KMS-11 (cell line): ENCODE results near the gene VGLL2.

Experiments used
- H2AFZ ChIP-seq: fragments of 200-600 bp; sonication (generic); 2 replicates; pipeline ENCODE4 v1.6.1; 2016; ENCODE audit warnings: antibody characterized with exemption, mixed run types, low read depth
- H3K27ac ChIP-seq: fragments of 200-600 bp; sonication (generic); 2 replicates; pipeline ENCODE4 v1.6.1; 2016; ENCODE audit warnings: mild to moderate bottlenecking, mixed run types
- H3K27me3 ChIP-seq: fragments of 200-600 bp; sonication (generic); 2 replicates; pipeline ENCODE4 v1.6.1; 2017; ENCODE audit warnings: mild to moderate bottlenecking, low read depth, mixed run types, moderate library complexity; ENCODE audit not compliant: insufficient read depth
- H3K36me3 ChIP-seq: fragments of 200-600 bp; sonication (generic); 2 replicates; pipeline ENCODE4 v1.6.1; 2017; ENCODE audit warnings: mild to moderate bottlenecking, mixed run types; ENCODE audit not compliant: insufficient read depth
- H3K4me1 ChIP-seq: fragments of 200-600 bp; sonication (generic); 2 replicates; pipeline ENCODE4 v1.6.1; 2016; ENCODE audit warnings: mild to moderate bottlenecking, low read depth, mixed run types; ENCODE audit not compliant: poor library complexity, severe bottlenecking
- H3K4me2 ChIP-seq: fragments of 200-600 bp; sonication (generic); 2 replicates; pipeline ENCODE4 v1.7.0; 2016; ENCODE audit warnings: mild to moderate bottlenecking, mixed run types
- H3K4me3 ChIP-seq: fragments of 200-600 bp; sonication (generic); IDR thresholded peaks from 2 replicates; pipeline ENCODE4 v1.6.1; 2017; ENCODE audit warnings: low read depth, low read length, mixed read lengths; ENCODE audit not compliant: insufficient read depth
- H3K79me2 ChIP-seq: fragments of 200-600 bp; sonication (generic); 2 replicates; pipeline ENCODE4 v1.6.1; 2016; ENCODE audit warnings: low read depth, mixed run types; ENCODE audit not compliant: insufficient read depth
- H3K9ac ChIP-seq: fragments of 200-600 bp; sonication (generic); 2 replicates; pipeline ENCODE4 v1.6.1; 2016; ENCODE audit warnings: mild to moderate bottlenecking, mixed run types
- H4K20me1 ChIP-seq: fragments of 200-600 bp; sonication (generic); 2 replicates; pipeline ENCODE4 v1.6.1; 2016; ENCODE audit warnings: mild to moderate bottlenecking, mixed run types; ENCODE audit not compliant: insufficient read depth
- CTCF ChIP-seq: fragments of 200-600 bp; sonication (generic); conservative IDR thresholded peaks from 2 replicates; pipeline ENCODE4 v1.6.1; 2017; ENCODE audit warnings: low read depth, mild to moderate bottlenecking, antibody characterized with exemption, low read length, moderate library complexity, mixed read lengths

VGLL2 gene

GRCh38 chr6:117228202-117228601 is 37.2 kb upstream of the VGLL2 start:
- Histone ChIP-seq H3K4me3 (no peak overlapping the region), H3K27me3 (no peaks in the 10 kb centered on the region), H3K79me2 (no peaks in the 10 kb centered on the region), H3K4me1 (no peaks in the 10 kb centered on the region), H3K4me2 (no peak overlapping the region), H4K20me1 (no peaks in the 10 kb centered on the region), H3K27ac (no peak overlapping the region), H3K9ac (no peak overlapping the region), H2AFZ (no peak overlapping the region), H3K36me3 (no peaks in the 10 kb centered on the region)
- TF ChIP-seq CTCF: no peak

GRCh38 chr6:117229870-117230269 is 35.5 kb upstream of the VGLL2 start:
- Histone ChIP-seq H3K4me3 (no peak overlapping the region), H3K27me3 (no peaks in the 10 kb centered on the region), H3K9ac (no peak overlapping the region), H3K36me3 (no peaks in the 10 kb centered on the region), H3K79me2 (no peaks in the 10 kb centered on the region), H3K27ac (no peak overlapping the region), H4K20me1 (no peaks in the 10 kb centered on the region), H2AFZ (no peak overlapping the region), H3K4me1 (no peaks in the 10 kb centered on the region), H3K4me2 (no peak overlapping the region)
- no peak for TF ChIP-seq CTCF

GRCh38 chr6:117231466-117231865 is 33.9 kb upstream of the VGLL2 start:
- H3K27ac ChIP-seq: no peak overlapping the region
- H3K4me3 ChIP-seq: no peak overlapping the region
- no peak overlapping the region for H2AFZ ChIP-seq
- no peak for TF ChIP-seq CTCF
- H3K4me1 ChIP-seq: no peaks in the 10 kb centered on the region
- no peaks in the 10 kb centered on the region for H4K20me1 ChIP-seq
- no peaks in the 10 kb centered on the region for H3K36me3 ChIP-seq
- H3K27me3 ChIP-seq: no peaks in the 10 kb centered on the region
- H3K4me2 ChIP-seq: no peak overlapping the region
- no peak overlapping the region for H3K9ac ChIP-seq
- H3K79me2 ChIP-seq: no peaks in the 10 kb centered on the region

- Histone ChIP-seq H3K9ac (no peak overlapping the region), H3K79me2 (no peaks in the 10 kb centered on the region), H2AFZ (no peak overlapping the region), H3K4me1 (no peaks in the 10 kb centered on the region), H3K4me2 (no peak overlapping the region), H4K20me1 (no peaks in the 10 kb centered on the region), H3K27ac (no peak overlapping the region), H3K4me3 (no peak overlapping the region), H3K36me3 (no peaks in the 10 kb centered on the region), H3K27me3 (no peaks in the 10 kb centered on the region)
- no peak for TF ChIP-seq CTCF
Observed at GRCh38 chr6:117232196-117232595, 33.2 kb upstream of the VGLL2 start.

GRCh38 chr6:117233145-117233544 is 32.2 kb upstream of the VGLL2 start:
- Histone ChIP-seq H3K4me1 (no peaks in the 10 kb centered on the region), H3K4me2 (no peak overlapping the region), H2AFZ (no peak overlapping the region), H3K27ac (no peak overlapping the region), H3K9ac (no peak overlapping the region), H4K20me1 (no peaks in the 10 kb centered on the region), H3K27me3 (no peaks in the 10 kb centered on the region), H3K36me3 (no peaks in the 10 kb centered on the region), H3K79me2 (no peaks in the 10 kb centered on the region), H3K4me3 (no peak overlapping the region)
- TF ChIP-seq CTCF: no peak
